Activated CD8-positive, alpha-beta memory T cell treated with anti-CD3 and anti-CD28 coated beads for 1 hour (primary cell): ENCODE results near the gene OLIG2.

Experiments
- DNase-seq, 2 donors: peaks; one replicate each; pipeline ENCODE4 v3.0.0-alpha.2; 2020; ENCODE audit warnings: low read depth in 1 of 2; ENCODE audit errors: extremely low read depth in 1 of 2

Gene OLIG2

DNA sequence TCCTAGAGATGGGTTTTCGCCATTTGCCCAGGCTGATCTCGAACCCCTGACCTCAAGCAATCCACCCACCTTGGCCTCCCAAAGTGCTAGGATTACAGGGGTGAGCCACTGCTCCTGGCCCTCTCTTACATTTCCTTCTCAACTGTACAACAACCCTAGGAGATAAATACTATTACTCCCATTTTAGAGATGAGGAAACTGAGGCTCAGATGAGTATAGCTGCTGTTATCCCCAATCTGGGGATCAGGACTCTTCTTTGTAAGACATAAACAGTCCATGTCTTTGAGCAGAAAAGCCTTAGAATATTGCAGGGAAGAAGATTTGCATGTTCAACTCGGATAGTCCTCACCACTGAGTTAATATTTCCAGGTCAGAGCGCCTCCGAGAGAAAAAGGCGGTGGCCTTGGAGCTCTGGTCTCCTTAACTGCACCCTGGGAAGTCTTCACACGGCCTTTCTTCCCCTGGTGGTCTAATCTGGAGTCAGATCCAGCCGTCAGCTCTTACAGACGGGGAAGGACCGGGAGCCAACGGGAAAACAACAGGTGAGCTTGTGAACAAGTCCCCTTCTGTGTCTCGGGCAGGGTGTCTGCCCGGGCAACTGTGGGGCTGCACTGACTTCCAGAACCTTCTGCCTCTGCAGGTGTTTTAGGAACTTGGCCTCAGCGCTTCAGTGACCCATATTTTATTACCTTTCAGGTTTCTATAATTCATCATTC is 38.3 kb downstream of the OLIG2 start:
- DNase-seq: no peak

DNA sequence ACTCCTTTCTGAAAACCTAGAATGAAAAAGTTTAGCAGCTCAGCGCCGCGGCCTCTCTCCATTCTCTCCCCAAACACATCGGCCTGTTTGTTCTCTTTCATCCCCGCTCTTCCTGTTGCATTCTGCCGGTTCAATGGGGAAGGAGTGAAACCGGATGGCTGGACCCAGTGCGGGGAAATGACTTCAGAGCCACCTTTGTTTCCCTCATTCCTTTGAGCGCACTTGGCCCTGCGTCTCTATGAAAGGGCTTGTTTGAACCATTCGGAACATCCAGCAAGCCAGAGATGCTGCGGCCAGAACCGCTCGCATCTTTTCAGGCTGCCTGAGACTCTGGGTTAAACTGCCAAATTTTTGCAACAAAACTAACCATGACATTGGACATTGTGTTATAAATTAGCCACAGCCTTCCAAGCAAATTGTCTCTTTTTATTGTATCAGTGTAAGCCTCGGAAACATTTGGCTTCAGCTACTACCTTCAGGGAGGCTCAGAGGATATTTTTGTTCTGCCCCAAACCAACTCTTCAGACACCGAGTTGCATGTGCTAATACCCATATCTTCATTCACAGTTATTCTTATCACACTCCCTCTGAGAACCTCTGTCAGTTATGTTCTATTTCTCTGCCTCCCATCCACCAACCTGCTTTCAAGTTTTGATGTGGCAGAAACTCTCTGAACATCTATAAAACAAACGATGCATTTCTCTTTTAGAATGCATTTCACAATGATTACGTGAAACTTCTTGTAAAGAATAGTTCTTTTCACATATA is 39.1 kb downstream of the OLIG2 start:
- no peak for DNase-seq

DNA sequence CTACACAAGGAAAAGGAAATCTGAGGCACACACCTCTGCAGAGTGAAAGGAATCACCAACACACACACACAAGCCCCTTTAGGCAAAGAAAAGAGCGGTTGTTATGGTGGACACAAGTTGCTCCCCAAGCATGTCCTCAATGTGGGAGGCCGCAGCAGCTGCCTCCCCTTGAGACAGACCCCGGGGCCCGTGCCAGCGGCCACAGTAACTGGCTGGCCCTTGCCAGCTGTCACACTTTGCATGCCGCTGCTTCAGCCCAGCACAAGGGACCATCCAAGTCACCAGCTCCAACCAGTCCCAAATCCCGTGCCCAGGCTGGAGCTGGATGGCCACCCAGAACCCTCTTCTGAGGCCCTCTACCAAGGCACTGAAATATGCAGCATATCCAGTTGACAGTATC is 41.3 kb downstream of the OLIG2 start:
- no peak for DNase-seq

DNA sequence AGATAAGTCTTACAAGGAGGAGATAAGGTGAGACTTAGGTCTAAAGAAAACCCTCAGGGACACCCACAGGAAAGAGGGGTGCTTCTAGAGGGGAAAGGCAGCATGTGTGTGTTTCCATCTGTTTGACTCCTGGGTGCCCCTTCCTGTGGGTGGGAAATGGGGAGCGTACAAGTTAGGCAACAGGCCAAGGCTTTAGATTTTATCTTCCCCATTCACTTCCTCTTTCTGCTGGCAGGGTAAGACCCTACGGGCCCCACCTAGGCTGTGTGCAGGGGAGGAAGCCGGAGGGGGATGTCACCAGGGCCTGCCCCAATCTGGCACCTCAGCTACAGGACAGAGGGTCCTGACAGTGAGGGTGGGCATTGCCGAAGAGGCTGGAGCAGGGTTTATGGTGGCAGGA is 41.7 kb downstream of the OLIG2 start:
- DNase-seq: no peak

DNA sequence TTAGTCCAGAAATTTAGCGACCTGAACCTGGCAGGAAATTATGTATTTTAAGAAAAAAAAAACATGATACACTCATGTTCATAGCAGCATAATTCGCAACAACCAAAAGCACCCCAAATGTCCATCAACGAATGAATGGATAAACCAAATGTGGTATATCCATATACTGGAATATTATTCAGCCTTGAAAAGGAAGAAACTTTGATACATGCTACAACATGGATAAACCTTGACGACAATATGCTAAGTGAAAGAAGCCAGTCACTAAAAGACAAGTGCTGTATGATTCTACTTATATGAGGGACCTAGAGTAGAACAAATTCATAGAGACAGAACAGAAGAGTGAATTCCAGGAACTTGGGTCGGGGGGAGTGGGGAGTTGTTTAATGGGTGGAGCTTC is 43.5 kb downstream of the OLIG2 start:
- no peak for DNase-seq

DNA sequence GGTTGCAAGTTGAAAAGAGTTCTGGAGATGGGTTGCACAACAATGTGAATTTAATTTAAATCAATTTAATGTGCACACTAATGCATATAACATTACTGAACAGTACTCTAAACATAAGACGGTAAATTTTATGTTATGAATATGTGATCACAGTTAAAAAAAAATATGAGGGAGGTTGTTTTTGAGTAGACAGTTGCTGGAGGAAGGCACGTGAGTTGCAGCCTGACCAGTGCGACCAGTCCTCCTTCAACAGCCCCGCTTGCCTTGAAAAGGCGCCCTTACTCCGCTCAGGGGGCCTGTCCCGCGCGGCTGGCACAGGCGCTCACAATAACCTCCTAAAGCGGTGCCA is 43.9 kb downstream of the OLIG2 start:
- DNase-seq: no peak

DNA sequence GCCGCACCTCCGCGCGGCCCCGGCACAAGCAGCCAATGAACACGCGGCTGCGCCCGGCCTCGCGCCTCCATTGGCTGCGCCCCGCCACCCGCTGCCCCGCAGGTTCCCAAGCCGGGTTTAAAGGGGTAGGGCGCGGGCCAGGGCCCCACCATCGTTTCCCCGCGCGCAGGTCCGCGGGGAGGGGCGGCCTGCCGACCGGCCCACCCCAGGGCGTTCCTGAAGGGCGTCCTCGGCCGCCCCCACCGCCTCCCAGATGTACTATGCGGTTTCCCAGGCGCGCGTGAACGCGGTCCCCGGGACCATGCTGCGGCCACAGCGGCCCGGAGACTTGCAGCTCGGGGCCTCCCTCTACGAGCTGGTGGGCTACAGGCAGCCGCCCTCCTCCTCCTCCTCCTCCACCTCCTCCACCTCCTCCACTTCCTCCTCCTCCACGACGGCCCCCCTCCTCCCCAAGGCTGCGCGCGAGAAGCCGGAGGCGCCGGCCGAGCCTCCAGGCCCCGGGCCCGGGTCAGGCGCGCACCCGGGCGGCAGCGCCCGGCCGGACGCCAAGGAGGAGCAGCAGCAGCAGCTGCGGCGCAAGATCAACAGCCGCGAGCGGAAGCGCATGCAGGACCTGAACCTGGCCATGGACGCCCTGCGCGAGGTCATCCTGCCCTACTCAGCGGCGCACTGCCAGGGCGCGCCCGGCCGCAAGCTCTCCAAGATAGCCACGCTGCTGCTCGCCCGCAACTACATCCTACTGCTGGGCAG is 44.4 kb downstream of the OLIG2 start, which contains the start of gene OLIG1:
TSS of gene OLIG1 (plus strand) at position 148 of the 750 bp plus-strand sequence. CDS start at position 254, 106 bp downstream.
- DNase-seq: no peak

DNA sequence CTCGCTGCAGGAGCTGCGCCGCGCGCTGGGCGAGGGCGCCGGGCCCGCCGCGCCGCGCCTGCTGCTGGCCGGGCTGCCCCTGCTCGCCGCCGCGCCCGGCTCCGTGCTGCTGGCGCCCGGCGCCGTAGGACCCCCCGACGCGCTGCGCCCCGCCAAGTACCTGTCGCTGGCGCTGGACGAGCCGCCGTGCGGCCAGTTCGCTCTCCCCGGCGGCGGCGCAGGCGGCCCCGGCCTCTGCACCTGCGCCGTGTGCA is 44.9 kb downstream of the OLIG2 start:
- DNase-seq: no peak

DNA sequence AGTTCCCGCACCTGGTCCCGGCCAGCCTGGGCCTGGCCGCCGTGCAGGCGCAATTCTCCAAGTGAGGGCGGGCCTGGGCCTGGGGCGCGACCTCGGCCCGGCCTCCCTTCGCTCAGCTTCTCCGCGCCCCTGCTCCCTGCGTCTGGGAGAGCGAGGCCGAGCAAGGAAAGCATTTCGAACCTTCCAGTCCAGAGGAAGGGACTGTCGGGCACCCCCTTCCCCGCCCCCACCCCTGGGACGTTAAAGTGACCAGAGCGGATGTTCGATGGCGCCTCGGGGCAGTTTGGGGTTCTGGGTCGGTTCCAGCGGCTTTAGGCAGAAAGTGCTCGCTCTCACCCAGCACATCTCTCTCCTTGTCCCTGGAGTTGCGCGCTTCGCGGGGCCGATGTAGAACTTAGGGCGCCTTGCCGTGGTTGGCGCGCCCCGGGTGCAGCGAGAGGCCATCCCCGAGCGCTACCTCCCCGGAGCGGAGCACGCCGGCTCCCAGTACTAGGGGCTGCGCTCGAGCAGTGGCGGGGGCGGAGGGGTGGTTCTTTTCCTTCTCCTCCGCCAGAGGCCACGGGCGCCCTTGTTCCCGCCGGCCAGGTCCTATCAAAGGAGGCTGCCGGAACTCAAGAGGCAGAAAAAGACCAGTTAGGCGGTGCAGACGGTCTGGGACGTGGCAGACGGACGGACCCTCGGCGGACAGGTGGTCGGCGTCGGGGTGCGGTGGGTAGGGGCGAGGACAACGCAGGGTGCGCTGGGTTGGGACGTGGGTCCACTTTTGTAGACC is 45.4 kb downstream of the OLIG2 start:
- no peak for DNase-seq

DNA sequence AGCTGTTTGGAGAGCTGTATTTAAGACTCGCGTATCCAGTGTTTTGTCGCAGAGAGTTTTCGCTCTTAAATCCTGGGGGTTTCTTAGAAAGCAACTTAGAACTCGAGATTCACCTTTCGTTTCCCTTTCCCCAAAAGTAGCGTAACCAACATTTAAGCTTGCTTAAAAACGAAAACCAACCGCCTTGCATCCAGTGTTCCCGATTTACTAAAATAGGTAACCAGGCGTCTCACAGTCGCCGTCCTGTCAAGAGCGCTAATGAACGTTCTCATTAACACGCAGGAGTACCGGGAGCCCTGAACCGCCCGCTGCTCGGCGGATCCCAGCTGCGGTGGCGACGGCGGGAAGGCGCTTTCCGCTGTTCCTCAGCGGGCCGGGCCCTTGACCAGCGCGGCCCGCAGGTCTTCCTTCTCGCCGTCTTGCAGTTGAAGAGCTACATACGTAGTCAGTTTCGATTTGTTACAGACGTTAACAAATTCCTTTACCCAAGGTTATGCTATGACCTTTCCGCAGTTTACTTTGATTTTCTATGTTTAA is 46.1 kb downstream of the OLIG2 start:
- DNase-seq: no peak

DNA sequence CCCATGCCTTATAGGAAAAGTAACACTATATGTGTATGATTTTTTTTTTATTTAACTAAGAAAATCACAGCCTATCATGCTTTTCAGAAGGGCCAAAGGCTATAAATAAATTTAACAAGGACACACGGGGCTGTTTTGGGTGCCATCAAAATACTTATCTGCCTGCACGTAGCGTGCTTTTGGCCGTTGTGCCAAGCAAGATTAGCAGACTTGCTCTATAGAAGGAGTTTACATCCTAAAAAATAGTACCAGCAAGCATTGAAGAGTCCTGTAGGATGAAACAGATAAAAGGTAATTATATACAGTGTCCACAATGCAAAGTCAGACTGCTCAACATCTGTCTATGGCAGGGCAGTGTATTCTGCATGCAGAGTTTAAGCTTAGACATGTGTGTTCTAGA is 47.9 kb downstream of the OLIG2 start:
- DNase-seq: no peak

DNA sequence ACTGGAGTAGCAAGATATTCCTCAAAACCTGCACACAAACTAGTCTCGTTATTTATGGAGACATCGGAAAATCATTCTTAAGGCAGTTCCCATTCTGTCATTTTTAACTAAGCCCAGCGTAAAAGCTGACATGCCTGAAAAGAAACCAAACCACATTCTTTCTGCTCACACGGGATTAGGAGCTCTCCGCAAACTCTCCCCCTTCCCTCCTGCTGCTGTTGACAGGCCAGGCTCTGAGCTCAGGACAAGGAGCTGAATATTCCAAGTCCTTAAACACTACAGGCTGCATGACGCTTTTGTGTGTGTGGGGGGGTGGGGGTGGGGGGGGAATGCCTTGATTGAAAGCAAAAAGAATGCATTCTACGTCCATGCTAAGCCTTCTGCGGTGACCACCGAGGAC is 49.4 kb downstream of the OLIG2 start:
- no peak for DNase-seq

DNA sequence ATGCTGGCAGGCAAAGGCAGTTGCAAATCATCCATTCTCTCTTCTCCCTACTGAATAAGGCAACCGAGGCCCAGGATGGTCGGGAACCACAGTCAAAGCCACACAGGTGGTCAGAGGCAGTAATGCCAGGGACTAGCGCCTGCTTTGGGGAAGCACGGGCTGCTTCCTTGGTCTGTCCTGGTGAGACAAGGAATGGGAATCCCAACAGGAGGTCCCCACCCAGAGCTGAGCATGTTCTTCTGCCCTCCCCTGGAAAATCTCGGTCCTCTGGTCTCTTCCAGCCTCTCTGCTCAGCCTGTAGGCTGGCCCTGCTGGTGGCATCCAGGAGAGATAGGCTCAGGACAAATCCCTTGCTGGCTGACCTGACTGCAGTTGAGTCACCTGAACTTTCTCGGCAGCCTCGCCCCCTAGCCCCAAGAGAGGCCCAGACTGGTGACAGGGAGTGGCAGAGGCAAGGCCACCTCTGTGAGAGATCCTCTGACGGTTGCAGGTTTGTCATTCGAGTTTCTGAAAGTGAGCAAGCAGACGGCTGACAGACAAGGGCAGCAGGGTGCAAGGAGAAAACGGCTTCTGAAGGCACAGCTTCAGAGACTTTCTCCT is 50.0 kb downstream of the OLIG2 start:
- no peak for DNase-seq

DNA sequence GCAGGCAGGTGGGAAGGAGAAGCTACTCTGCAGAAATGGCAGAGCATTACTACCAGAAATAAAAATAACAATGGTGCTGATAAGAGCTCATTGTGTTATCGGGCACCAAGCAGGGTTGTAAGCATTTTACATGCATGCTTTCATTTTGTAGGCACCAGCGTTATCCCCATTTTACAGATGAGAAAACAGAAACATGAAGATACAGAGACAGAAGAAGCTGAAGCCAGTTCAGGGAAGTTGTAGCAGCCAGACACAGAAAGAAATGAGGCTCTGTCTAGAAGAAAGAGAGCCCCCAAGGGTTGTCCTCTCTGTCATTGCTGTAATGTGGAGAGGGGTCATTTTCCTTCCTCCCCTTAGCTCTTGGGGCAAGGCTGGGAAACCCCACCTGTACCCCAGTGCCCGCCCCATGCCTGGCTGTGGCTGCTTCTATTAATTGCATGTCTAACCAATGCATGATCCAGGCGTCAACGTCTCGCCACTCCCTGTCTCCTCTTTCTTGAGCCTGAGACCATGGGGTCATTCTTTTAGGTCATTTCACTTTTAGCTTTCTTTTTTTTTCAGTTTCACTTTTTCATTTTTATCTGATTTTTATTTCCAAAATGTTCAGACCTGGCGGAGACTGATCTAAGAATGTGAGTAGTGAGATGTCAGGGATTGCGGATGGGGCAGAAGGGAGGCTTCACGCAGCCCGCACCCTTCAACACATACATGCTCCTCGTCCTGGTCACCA is 51.0 kb downstream of the OLIG2 start:
- no peak for DNase-seq
